GM21360 (cell line): ENCODE results near the gene CDH5.

Experiments
- ATAC-seq: cut with Tn5 transposase; IDR thresholded peaks from one replicate; pipeline ENCODE4 v1.9.1; 2021; ENCODE audit warnings: mild to moderate bottlenecking, moderate library complexity; ENCODE audit not compliant: unreplicated experiment

CDH5 gene

DNA sequence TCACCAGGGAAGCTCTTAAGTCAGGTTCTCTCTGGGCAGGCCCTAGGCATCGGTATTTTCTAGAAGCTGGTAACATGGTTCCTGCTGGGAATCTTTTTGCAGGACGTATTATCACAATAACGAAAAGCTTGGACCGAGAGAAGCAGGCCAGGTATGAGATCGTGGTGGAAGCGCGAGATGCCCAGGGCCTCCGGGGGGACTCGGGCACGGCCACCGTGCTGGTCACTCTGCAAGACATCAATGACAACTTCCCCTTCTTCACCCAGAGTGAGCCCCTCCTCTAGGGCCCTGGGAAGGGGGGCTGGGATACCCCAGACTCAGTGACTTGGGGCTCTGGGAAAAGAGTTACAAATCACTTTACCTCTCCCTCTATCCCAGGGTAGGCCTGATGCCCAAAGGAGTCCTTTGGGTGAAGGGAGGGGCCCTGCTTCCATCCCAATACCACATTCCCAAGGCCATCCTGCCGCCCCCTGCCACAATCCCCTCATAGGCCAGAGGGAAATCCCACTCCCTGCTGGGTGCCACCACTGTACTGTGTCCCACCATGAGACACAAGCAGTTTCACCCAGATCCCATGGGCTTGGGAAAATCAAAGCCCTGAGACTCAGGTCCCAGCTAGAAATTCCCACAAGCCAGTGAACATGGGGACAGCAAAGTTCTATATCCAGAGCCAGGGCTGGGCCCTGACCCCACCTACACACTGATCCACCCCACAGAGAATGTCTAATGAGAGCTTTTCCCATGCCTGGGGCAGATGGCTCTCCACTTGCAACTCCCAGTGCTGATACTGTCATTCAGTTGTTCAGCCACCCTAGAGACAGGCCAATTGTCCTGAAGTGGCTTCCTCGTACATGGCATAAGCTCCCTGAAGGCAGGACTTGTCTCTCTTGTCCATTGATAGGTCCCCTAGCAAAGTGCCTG lies 23.0 kb downstream of the CDH5 start:
- ATAC-seq, result no peak

DNA sequence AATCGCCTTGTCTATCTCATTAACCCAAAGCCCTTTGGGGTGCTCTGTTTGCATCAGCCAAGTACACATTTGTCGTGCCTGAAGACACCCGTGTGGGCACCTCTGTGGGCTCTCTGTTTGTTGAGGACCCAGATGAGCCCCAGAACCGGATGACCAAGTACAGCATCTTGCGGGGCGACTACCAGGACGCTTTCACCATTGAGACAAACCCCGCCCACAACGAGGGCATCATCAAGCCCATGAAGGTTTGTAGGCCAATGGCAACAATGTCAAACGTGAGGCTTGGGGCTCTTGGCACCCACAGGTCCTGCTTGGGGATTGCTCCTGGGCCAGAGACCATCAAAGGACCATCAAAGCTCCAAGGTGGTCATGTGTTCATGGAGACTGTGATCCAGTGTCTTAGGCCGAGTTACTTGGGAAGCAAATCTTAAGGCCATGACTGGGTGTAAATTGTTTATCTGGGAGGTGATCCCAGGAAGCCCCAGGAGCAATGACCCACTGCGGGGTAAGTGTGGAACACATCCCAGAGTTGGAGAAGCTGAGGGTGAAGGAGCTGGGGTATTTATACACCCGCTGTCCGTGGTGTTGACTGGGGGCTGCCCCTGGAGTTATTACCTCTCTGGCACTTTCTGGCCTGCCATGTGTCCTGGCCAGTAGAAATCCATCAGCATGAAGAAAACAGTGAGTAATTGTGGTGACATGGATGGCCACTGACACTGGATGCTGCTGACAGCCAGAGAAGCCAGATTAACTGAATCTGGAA lies 24.0 kb downstream of the CDH5 start:
- no peak for ATAC-seq

DNA sequence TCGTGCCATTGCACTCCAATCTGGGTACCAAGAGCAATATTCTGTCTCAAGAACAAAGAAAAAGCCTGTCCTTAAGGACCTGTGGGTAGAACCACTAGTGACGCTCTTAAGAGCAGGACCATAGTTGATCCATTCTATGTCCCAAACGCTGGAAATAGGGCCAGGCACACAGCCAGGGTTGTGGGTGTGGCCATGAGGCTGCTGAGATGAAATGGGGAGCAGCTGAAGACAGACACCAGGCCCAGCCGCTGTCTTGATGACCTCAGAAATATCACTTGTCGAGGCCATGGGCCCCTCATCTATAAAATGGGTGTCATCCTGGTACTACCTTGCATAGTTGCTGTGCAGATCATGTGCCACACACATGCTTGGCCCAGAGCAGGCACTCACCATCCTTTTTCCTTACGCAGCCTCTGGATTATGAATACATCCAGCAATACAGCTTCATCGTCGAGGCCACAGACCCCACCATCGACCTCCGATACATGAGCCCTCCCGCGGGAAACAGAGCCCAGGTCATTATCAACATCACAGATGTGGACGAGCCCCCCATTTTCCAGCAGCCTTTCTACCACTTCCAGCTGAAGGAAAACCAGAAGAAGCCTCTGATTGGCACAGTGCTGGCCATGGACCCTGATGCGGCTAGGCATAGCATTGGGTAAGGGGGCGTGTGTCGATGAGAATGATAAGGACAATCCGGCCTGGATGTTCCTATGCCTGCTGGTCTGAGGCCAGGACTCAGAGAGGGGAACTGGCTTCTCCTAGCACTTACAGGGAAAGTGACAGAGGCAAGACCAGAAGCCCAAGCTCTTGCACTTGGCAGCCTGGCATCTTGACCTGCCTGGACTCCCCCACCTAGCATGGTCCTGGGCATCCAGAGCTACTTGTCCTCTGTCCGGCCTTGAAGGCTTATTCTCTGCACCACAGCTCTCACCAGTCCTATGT lies 25.5 kb downstream of the CDH5 start:
- ATAC-seq, result no peak

DNA sequence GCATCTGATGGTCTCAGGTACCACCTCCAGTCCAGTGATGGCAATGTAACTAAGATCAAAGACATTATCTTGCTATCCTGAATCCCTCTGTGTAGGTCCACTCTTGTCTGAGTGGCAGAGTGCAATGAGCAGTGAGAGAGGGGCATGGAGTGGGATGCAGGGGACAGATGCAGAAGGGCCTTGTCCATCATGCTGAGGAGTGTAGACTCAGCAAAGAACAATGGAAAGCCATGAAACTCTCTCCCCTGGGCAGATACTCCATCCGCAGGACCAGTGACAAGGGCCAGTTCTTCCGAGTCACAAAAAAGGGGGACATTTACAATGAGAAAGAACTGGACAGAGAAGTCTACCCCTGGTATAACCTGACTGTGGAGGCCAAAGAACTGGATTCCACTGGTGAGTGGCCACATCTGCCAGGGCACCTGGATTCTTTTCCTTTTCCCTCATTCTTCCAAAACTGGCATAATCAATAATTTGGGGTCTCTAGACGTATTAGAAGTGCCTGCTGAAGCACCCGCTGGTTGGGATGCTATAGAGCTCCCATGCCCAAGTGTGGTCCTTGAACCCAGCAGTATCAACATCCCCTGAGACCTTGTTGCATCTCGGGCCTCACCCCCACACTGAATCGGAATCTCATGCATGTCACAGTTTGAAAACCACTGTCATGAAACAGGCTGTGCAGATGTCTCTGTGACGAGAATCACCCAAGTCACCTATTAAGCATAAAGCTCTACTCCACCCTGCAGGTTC lies 29.5 kb downstream of the CDH5 start:
- no peak for ATAC-seq

DNA sequence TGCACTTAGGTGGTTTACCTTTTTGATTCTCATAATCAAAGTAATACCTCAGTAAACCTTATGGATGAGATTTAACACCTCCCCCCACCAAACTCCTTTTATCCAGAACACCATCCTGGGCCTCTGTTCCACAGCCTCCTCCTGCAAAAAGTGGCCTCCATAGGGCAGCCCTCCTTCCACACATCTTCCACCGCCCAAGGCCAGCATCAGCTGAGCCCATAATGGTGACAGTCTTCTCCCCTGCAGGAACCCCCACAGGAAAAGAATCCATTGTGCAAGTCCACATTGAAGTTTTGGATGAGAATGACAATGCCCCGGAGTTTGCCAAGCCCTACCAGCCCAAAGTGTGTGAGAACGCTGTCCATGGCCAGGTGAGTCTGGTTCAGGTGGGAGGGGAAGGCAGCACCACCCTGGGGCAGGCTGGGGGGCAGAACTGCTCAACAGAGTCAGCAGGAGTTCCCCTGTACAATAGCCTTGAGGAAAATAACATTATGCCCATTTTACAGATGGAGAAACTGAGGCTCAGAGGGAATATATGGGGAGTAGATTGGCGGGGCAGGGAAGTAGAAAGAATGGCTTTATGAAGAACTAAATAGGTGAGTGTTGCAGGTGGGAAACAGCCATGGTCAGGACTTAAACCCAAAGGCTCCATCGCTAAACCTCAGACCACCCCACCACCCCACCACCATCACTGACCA lies 31.4 kb downstream of the CDH5 start:
- no peak for ATAC-seq

DNA sequence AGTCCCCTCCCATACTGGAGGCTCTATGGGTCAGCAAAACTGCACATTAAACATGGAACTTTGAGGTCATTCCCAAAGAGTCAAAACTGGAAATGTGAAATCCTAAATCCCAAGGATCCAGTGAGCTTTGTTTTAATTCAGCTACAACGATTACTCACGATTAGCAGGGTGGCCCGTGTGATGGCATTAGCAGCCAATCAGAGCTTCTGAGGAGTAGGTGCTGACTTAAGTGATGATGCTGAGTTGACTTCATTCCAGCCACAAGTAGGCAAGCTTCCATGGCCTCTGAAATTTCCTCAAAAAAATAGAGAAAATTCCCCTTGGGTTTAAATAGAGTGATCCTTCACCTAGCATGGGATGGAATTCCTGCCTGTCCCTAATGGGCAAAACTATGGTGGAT lies 32.5 kb downstream of the CDH5 start:
- ATAC-seq, result no peak

DNA sequence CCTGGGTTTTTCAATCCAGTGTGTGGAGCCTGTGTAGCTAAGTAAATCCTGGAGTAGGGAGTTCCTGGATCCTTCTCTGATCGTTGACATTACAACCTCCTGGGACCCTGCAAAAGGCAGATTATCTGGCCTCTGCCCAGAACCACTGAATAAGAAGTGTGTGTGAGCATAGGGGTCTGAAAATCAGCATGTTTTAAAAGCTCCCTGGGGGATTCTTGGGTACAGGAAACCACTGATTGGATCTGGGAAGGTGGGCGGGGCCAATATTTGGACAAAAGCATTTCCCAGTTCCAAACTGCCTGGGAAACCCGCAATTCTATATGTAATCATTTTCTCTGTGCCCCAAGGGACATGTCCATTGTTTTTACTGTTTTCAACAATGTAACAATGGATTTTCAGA lies 33.4 kb downstream of the CDH5 start:
- no peak for ATAC-seq

DNA sequence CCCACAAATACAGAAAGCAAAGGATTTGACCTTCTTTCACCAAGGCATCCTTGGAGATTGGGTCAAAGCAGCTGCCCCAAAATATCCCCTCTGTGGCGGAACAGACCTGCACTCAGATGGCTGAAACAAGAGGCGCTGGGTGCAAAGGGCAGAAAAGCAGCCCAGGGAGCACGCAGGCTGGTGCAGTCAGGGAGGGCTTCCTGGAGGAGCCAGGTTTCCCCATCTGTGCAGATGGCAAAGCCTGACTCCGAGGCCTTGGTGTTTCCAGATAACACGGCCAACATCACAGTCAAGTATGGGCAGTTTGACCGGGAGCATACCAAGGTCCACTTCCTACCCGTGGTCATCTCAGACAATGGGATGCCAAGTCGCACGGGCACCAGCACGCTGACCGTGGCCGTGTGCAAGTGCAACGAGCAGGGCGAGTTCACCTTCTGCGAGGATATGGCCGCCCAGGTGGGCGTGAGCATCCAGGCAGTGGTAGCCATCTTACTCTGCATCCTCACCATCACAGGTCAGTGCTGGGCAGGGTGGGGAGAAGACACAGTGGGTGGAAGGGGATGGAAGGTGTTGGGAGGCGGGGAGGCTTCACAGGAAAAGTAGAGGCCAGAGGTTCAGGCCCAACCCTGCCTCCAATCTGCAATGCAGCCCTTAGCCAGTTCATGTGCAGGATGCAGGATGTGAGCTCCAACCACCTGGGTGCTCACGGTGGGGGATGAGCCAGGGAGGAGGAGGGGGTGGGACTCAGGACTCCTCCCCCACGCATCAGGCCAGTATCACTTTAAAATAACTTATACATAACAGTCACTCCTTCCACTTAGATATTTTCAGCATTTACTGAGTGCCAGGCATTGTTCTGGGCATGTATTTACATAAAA lies 34.3 kb downstream of the CDH5 start:
- ATAC-seq, result no peak

DNA sequence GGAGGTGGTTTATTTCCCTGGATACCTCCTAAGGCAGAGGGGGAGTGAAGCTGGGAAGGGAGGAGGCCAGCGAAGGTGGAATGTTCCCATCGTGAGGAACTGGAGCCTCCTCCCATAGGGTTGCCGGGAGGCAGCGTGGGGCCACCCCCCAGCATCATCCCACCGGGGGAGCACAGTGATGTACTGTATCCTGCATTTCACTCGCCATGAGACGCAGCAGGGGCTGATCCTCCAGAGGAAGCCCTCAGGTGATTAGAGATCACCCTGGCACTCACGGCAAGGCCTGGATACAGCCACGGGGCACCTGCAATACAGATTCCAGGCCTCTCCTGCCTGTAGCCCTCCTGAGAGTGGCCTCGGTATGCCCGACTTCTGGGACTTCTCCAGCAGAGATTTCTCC lies 35.1 kb downstream of the CDH5 start:
- ATAC-seq, result no peak

DNA sequence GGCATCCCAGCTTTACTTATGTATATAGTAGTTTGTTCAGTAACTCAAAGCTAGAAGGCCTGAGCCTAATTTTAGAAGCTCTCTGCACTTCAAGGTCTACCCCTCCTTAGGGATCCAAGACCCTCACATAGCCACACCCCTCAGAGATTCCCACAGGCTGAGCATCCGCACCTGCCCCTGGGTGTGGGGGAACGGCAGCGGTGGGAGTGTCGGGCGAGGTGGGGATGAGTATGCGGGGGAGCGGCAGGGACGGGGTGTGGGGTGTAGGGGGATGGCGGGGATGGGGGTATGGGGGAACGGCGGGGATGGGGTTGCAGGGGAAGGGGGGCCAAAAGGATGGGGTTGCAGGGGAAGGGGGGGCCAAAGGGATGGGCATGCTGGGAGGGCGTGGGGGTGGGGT lies 35.7 kb downstream of the CDH5 start:
- ATAC-seq, result no peak

DNA sequence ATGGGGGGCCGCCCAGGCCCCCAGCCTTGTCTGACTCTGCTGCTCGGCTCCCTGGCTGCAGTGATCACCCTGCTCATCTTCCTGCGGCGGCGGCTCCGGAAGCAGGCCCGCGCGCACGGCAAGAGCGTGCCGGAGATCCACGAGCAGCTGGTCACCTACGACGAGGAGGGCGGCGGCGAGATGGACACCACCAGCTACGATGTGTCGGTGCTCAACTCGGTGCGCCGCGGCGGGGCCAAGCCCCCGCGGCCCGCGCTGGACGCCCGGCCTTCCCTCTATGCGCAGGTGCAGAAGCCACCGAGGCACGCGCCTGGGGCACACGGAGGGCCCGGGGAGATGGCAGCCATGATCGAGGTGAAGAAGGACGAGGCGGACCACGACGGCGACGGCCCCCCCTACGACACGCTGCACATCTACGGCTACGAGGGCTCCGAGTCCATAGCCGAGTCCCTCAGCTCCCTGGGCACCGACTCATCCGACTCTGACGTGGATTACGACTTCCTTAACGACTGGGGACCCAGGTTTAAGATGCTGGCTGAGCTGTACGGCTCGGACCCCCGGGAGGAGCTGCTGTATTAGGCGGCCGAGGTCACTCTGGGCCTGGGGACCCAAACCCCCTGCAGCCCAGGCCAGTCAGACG lies 36.2 kb downstream of the CDH5 start:
- ATAC-seq, result no peak

DNA sequence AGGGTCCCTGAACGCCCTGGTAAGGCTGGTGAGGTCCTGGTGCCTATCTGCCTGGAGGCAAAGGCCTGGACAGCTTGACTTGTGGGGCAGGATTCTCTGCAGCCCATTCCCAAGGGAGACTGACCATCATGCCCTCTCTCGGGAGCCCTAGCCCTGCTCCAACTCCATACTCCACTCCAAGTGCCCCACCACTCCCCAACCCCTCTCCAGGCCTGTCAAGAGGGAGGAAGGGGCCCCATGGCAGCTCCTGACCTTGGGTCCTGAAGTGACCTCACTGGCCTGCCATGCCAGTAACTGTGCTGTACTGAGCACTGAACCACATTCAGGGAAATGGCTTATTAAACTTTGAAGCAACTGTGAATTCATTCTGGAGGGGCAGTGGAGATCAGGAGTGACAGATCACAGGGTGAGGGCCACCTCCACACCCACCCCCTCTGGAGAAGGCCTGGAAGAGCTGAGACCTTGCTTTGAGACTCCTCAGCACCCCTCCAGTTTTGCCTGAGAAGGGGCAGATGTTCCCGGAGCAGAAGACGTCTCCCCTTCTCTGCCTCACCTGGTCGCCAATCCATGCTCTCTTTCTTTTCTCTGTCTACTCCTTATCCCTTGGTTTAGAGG lies 37.1 kb downstream of the CDH5 start:
- ATAC-seq, result no peak

DNA sequence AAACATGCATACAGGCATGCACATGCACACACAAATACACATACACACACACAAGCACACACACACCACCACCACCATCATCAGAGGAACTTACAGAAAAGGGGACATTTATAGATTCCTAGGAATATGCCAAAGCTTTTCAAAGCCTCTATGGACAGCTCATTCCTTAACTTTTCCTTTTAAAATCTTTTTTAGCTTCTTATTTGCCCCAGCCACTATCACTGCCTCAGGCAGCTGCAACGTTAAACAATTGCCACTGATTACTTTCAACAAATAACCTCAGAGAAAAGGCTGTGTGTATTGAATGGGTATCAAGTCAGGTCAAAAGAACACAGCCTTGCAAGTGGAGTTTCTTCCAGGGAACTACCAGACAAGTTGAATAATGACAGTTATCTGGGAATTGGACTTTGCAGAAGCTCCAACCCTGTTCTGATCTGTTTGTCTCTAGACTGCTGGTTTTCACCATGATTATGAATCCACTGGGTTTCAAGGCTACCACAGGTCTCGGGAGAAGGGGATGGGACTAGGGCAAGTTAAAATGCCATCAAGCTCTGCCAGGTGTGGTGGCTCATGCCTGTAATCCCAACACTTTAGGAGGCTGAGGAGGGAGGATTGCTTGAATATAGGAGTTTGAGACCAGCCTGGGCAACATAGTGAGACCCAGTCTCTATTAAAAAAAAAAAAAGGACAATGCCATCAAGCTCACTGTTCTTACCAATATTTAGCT lies 38.7 kb downstream of the CDH5 start:
- no peak for ATAC-seq

DNA sequence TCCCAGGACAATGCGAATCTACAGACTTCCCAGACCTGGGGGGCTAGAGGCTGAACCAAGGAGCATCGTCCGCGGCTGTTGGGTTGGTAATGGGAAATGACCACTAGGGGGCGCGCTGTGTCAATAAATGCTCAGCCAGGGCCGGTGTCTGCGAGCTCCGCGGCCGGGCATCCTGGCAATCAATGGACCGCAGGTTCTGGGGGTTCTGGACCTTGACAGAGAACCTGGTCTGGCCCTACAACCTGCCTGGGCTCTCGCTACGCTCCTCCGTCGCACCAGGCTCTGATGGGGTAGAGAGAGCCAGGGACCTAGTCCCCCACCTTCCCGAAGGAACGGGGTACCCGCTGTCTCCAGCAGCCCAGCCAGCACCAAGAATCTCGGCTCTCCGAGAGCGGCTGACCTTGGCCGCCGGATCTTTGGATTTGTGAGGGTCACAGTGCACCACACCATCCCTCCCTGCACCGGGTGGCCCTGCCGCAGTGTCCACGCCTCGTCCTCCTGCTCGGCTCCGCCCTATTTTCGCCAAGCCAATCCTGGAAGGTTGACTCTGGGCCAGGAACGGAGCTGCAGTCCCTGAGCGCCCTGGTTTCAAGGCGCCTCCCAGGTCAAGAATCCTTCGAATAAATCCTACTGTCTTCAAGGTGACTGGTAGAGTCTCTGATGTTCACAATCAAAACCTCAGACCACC lies 40.2 kb downstream of the CDH5 start:
- peak; percentile 67 for ATAC-seq

DNA sequence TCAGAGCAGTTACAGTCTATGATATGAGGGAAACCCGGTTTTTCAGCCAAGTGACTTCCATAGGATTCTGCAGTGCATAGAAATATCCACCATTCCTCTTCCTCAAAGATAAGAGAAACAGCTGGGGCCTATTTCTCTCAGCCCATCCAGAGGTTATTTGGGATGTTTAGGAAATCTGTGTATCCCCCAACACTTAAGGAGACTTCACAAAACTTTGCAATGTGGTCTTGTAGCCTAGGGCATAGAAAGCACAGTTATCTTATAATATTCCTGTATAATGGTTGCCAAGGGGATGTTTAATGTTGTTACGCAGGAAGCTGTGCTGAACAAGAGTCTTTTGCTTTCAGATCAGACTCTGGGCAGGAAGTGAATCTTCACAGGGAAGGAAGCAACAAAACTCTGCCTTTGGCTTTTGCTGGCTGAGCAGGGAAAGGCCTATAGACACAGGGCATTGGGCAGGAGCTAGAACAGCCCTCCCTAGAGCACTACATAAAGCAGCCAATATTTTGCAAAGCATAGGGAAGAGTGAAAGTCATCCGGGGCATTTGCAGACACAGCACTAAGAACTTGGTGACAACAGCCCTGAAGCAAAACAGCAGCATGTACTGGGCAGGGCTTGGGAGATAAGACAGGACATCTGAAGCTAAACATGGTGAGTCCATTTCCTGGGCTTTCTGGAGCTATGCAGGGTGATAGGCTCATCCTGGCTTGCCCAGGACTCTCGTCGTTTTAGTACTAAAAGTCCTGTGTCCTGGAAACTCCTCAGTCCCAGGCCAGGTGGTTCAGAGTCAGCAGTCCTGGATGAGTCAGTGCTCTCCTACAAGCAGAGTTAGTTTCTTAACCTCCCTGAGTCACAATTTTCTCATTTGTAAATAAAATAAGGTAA lies 41.9 kb downstream of the CDH5 start:
- ATAC-seq, result no peak

DNA sequence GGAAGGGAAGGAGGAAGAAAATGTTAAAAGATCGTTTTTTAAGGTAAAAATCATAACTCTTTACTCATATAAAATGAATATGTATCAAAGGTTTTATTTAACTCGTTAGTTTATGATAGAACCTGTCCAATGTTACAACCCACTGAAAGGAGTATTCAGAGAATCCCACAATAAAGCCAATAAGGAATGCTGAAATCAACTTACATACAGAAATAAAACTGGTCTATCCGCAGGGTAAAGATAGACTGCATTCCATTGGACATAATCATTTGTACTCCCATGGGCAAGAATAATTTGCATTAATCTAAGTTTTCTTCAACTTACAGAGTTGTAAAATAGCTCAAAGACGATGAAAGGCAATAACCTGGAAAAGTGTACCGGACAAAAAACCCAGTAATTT lies 42.7 kb downstream of the CDH5 start:
- no peak for ATAC-seq
